Panc1 (cell line): Measurements from ENCODE around the gene STK32C. TPM values are rescaled to one million over a fixed set of nuclear protein-coding genes. Genes with fewer than 3 reads are reported as not detected.

Experiments used
- ATAC-seq: fragments of 200-7000 bp; cut with Tn5 transposase; 2 replicates; pipeline ENCODE4 v1.9.1; 2020; ENCODE audit warnings: mild to moderate bottlenecking, moderate library complexity
- Bru-seq: library from RNA; stranded (reverse); fragments of 400-500 nt; gene quantifications from one replicate; lab custom pipeline; 2021; lab: Mats Ljungman, UMichigan
- BruChase-seq, 2 experiments: library from RNA; stranded (reverse); fragments of 400-500 nt; gene quantifications; one replicate each; lab custom pipeline; 2021; lab: Mats Ljungman, UMichigan
- BruUV-seq: library from RNA; stranded (reverse); fragments of 400-500 nt; replicated peaks from 2 replicates; lab custom pipeline; 2021; lab: Mats Ljungman, UMichigan
- CTCF ChIA-PET: fragments of 300-600 bp; sonication (Branson Sonifier 250); formaldehyde crosslinking; loops from one replicate; lab custom pipeline; 2022; ENCODE audit warnings: antibody characterized with exemption; lab: Charles Lee
- POLR2A ChIA-PET: fragments of 300-600 bp; sonication (Branson Sonifier 250); formaldehyde crosslinking; loops from one replicate; lab custom pipeline; 2022; ENCODE audit warnings: antibody characterized with exemption; lab: Charles Lee
- DNase-seq: peaks from one replicate; pipeline ENCODE4 v3.0.0-alpha.2; 2010; ENCODE audit warnings: low read depth, low spot score
- H3K27ac ChIP-seq: 2 replicates; pipeline ENCODE4 v1.5.1; 2011; ENCODE audit warnings: mild to moderate bottlenecking, low read length, inconsistent platforms
- H3K27me3 ChIP-seq: fragments of 200-500 bp; sonication (Bioruptor generic); 2 replicates; pipeline ENCODE4 v1.6.0; 2014; ENCODE audit warnings: low read length, inconsistent platforms; ENCODE audit not compliant: control insufficient read depth, insufficient read depth
- H3K36me3 ChIP-seq: fragments of 200-500 bp; sonication (Bioruptor generic); 2 replicates; pipeline ENCODE4 v1.5.1; 2014; ENCODE audit warnings: inconsistent platforms, mild to moderate bottlenecking, low read length, moderate library complexity; ENCODE audit not compliant: control insufficient read depth, insufficient read depth
- H3K4me1 ChIP-seq: 2 replicates; pipeline ENCODE4 v1.5.1; 2011; ENCODE audit warnings: inconsistent platforms, mild to moderate bottlenecking, low read length, moderate library complexity; ENCODE audit not compliant: control insufficient read depth, insufficient read depth
- H3K4me3 ChIP-seq, 2 experiments: 2 replicates each; pipeline ENCODE4 v1.5.1; 2011 to 2012; ENCODE audit warnings: low read depth in 2 of 2, low read length in 2 of 2, mild to moderate bottlenecking in 2 of 2, inconsistent platforms in 1 of 2, moderate library complexity in 1 of 2
- H3K9me3 ChIP-seq: fragments of 200-500 bp; sonication (Bioruptor generic); 2 replicates; pipeline ENCODE4 v1.5.1; 2014; ENCODE audit warnings: low read depth, mild to moderate bottlenecking, inconsistent platforms, low read length, moderate library complexity; ENCODE audit not compliant: control insufficient read depth, insufficient read depth
- CTCF ChIP-seq: fragments of 450-650 bp; IDR thresholded peaks from 2 replicates; pipeline ENCODE4 v1.5.1; 2017; ENCODE audit warnings: mild to moderate bottlenecking
- POLR2AphosphoS5 ChIP-seq: IDR thresholded peaks from 2 replicates; pipeline ENCODE4 v1.6.1; 2012; ENCODE audit warnings: mild to moderate bottlenecking, low read depth, low read length, moderate library complexity
- REST ChIP-seq, 2 experiments: IDR thresholded peaks; 2 replicates each; pipeline ENCODE4 v1.6.1; 2011 to 2012; ENCODE audit warnings: low read depth in 2 of 2, control low read depth in 1 of 2, low read length in 1 of 2, mild to moderate bottlenecking in 1 of 2, moderate library complexity in 1 of 2; ENCODE audit not compliant: insufficient read depth in 1 of 2
- SIN3A ChIP-seq: IDR thresholded peaks from 2 replicates; pipeline ENCODE4 v1.6.1; 2012; ENCODE audit warnings: low read depth, mild to moderate bottlenecking, low read length, moderate library complexity, borderline replicate concordance; ENCODE audit not compliant: insufficient read depth
- TCF7L2 ChIP-seq: IDR thresholded peaks from 2 replicates; pipeline ENCODE4 v1.6.1; 2011; ENCODE audit warnings: mild to moderate bottlenecking, low read depth, low read length, inconsistent platforms
- in situ Hi-C: cut with HindIII; loops from 2 replicates; pipeline ENCODE4 v1.10.0; 2016; ENCODE audit warnings: low sequenced_read_pairs, low pct_unique_long_range_greater_than_20kb
- intact Hi-C: fragments of 100-400 bp; cut with micrococcal nuclease; formaldehyde crosslinking; loops from one replicate; pipeline ENCODE4 v1.10.0; 2022; ENCODE audit not compliant: unreplicated experiment
- long read RNA-seq: library from polyadenylated mRNA; unstranded; transcript quantifications from one replicate; pipeline ENCODE4 v2.0.0, GENCODE V29; 2021; ENCODE audit not compliant: unreplicated experiment
- polyA plus RNA-seq: library from polyadenylated mRNA; unstranded; fragments of >200 nt; gene quantifications from one replicate; pipeline ENCODE4 v1.2.1, GENCODE V29; 2012; ENCODE audit warnings: missing spikeins; ENCODE audit not compliant: insufficient read length
- total RNA-seq: library from RNA; stranded (reverse); gene quantifications from one replicate; pipeline ENCODE4 v1.2.1, GENCODE V29; 2021; ENCODE audit not compliant: unreplicated experiment

The STK32C gene
- total RNA-seq (53.7 TPM), Bru-seq, nascent RNA (percentile 58 among the genes with signal in this experiment), BruChase-seq, experiment 1, labeled RNA remaining after a 2-hour chase (percentile 57 among the genes with signal in this experiment), BruChase-seq, experiment 2, labeled RNA remaining after a 6-hour chase (percentile 58 among the genes with signal in this experiment)
- 74.8 TPM for polyA plus RNA-seq
- long read RNA-seq, transcript STK32C-201 (12 exons, 2,086 nt): major isoform, 20 of 68 reads
- long read RNA-seq, partial matches to known transcripts: 30 of 68 reads
- long read RNA-seq, other reads (novel, unspliced or antisense): 15 of 68 reads

DNA sequence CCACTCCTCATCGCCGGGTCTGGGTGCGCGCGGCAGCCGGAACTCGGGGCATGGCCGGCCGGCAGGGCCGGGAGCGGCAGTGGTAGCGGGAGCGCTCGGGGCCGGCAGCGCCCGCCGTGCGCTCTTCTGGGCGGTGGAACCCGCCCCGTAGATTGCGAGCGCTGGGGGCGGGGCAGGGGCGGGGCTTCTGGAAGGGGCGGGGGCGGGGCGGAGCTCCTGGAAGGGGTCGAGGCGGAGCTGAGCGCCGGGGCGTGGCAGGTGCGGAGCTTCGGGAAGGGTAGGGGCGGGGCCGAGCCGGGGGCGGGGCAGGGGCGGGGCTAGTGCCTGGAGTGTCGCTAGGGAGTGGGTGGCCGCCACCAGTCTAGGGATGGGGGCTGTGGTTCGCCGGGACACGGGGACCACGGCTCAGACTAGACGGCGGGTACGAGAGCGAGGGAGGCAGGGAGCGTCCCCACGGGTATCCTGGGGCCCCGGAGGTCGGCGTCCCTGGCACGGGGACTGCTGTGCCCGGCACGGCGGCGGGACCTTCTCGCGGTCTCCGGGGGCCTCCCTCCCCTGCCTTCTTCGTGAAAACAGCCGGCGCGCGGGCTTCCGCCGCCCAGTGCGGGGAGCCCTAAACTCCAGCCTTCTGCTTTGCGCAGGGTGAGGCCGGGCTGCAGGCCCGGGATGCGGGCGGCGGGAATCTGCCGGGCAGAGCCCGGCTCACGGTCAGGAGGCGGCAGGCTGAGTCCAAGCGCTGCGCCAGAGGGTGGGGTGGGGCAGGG is at the start of gene STK32C:
Gene STK32C, minus strand, starts transcription at position 128 of the 764 bp plus-strand sequence. Its CDS starts 117 bp downstream, at position 11.
- Histone ChIP-seq H3K4me3 (peak within 1 kb of the TSS; percentile 61 to 79), H3K36me3 (no peaks in the 10 kb centered on the region), H3K27ac (peak within 1 kb of the TSS; percentile 73), H3K9me3 (no peaks in the 10 kb centered on the region), H3K27me3 (no peaks in the 10 kb centered on the region), H3K4me1 (peaks cover 11% of the 10 kb centered on the region)
- ATAC-seq (peak; percentile 89), DNase-seq (no peak)
- POLR2A ChIA-PET: interaction anchor here (0.5 to 0.7 kb wide), 8 partner anchors 15 to 406 kb away, joined by 3 to 5 read pairs (median 3); no protein-coding TSS in a partner anchor
- in situ Hi-C loops (no loop called here), intact Hi-C loops (no loop called here)
- TF ChIP-seq TCF7L2: no peak
- TF ChIP-seq POLR2AphosphoS5: peak; percentile 69; the same call in 1 of the 2 replicates
- TF ChIP-seq SIN3A: peak; percentile 62; the same call in 1 of the 2 replicates
- TF ChIP-seq REST (IDR thresholded peaks at IDR 0.05; ENCODE audit: insufficient read depth in 1 of 2, low read depth in 2 of 2, low read length in 1 of 2): no peak
- TF ChIP-seq CTCF: no peak
- CTCF ChIA-PET: interaction anchor here (0.6 kb wide), 1 partner anchor 237 kb away, joined by 4 read pairs; no protein-coding TSS in a partner anchor
- no TSS peak for BruUV-seq

DNA sequence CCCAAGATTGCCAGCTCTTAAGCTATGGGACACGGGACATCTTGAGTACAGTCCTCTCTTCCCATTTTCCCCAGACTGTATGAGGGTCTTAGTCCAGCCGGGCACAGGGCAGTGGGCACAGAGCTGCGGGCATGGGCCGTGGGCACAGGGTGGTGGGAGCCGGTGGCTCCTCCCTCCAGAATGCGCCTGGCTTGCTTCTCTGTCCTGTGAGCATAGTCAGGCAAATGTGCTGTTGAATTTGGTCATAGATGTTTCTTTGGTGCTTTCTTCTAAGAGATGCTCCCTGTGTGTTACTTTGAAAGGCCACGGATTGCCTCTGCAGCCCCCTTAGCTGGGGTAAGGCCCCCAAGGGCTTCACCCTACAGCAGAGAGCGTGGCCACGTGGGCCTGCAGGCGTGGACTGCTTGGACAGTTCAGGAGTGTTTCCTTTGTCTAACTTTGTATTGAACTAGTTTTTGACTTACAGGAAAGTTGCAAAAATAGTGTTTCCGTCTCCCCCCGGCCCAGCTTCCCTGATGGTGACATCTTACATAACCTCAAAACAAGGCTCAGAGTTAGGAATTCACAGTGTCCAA is 49.0 kb upstream of the STK32C start:
- in situ Hi-C loops (no loop called here), intact Hi-C loops (no loop called here)
- TF ChIP-seq POLR2AphosphoS5 (no peak), TCF7L2 (no peak), SIN3A (no peak), CTCF (no peak), REST (IDR thresholded peaks at IDR 0.05; ENCODE audit: insufficient read depth in 1 of 2, low read depth in 2 of 2, low read length in 1 of 2) (no peak)
- no peak overlapping the region for H3K4me3 ChIP-seq
- ATAC-seq: no peak
- no peaks in the 10 kb centered on the region for H3K9me3 ChIP-seq
- ChIA-PET CTCF (no interaction called here), POLR2A (no interaction called here)
- no TSS peak for BruUV-seq
- DNase-seq: no peak
- H3K4me1 ChIP-seq: no peaks in the 10 kb centered on the region
- H3K36me3 ChIP-seq: no peaks in the 10 kb centered on the region
- no peak overlapping the region for H3K27ac ChIP-seq
- no peaks in the 10 kb centered on the region for H3K27me3 ChIP-seq
